ENCODE results near the gene CHST11.
"Not testable (repeated sequence)": the region's sequence is repeated elsewhere in the genome, so short reads cannot be mapped to it uniquely, and the experiment has no call there.

The CHST11 gene

GRCh38 chr12:104562763-104563162 lies 106.0 kb downstream of the CHST11 start:
- Histone ChIP-seq H3K4me3 (ENCODE audit: low read depth, low read length) (no peak overlapping the region), H3K4me1 (ENCODE audit: control insufficient read depth, insufficient read depth, low read length) (no peaks in the 10 kb centered on the region), H3K27ac (ENCODE audit: extremely low read depth, low read depth, low read length) (no peak overlapping the region), H3K36me3 (ENCODE audit: control insufficient read depth in 2 of 2, insufficient read depth in 1 of 2, low read length in 2 of 2) (no peaks in the 10 kb centered on the region), H3K9me3 (ENCODE audit: control insufficient read depth, insufficient read depth, low read depth, low read length) (no peaks in the 10 kb centered on the region)
- ChIA-PET POLR2A (no interaction called here), CTCF (interaction anchor here (0.6 to 0.7 kb wide), 2 partner anchors 19 to 31 kb away, joined by 4 read pairs; no protein-coding TSS in a partner anchor)
- no peak for TF ChIP-seq ZNF596 (tag by site-specific recombination; IDR thresholded peaks at IDR 0.05)
- TF ChIP-seq, protein P1, sequence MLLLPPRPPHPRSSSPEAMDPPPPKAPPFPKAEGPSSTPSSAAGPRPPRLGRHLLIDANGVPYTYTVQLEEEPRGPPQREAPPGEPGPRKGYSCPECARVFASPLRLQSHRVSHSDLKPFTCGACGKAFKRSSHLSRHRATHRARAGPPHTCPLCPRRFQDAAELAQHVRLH (tag by site-specific recombination; IDR thresholded peaks at IDR 0.05): peak; percentile 78
- TF ChIP-seq ZNF433 (tag by site-specific recombination; IDR thresholded peaks at IDR 0.05; ENCODE audit: low read depth): no peak

GRCh38 chr12:104564662-104565061 lies 107.9 kb downstream of the CHST11 start:
- H3K4me1 ChIP-seq (ENCODE audit: control insufficient read depth, insufficient read depth, low read length); H3K27ac ChIP-seq (ENCODE audit: extremely low read depth, low read depth, low read length); H3K4me3 ChIP-seq (ENCODE audit: low read depth, low read length); H3K36me3 ChIP-seq (ENCODE audit: control insufficient read depth in 2 of 2, insufficient read depth in 1 of 2, low read length in 2 of 2); H3K9me3 ChIP-seq (ENCODE audit: control insufficient read depth, insufficient read depth, low read depth, low read length); CTCF ChIA-PET: not testable (repeated sequence)
- POLR2A ChIA-PET: interaction anchor here (0.6 kb wide), 1 partner anchor 31 kb away, joined by 3 read pairs; no protein-coding TSS in a partner anchor
- TF ChIP-seq SETDB1 (IDR thresholded peaks at IDR 0.05; ENCODE audit: insufficient read length, low read length): peak; percentile 36

DNA sequence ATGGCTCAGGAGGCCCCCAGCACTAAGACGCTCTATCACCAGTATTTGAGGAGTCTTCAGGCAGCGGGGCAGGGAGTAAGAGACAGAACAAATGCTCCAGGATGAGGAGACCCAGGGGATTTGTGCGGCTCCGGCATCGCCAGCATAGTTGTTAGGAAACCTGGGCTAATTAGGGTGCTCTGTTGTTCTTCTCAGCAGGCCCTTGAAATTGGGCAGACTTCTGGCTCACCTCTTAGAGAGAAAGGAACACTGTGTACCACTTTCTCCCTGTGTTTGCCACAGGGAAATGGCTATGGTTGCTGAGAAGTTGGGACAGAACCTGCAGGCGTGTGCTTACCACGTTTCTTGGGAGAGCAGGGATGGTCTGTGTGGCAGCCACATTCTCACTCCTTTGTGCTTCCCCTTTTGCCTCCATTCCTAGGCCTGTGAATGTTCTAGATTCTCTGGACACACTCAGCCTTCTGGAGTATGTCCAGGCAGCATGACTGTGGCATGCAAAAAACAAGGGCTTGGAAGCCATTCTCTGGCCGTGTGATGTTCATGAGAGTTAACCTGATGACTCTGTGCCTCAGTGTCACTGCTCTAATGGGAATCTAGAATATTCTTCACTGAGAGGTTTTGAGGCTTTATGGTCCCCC lies 109.0 kb downstream of the CHST11 start:
- H3K27ac ChIP-seq (ENCODE audit: extremely low read depth, low read depth, low read length): no peak overlapping the region
- TF ChIP-seq GFI1B (tag by site-specific recombination; IDR thresholded peaks at IDR 0.05) (no peak), ZBTB1 (tag by site-specific recombination; IDR thresholded peaks at IDR 0.05) (no peak), ZNF211 (tag by site-specific recombination; IDR thresholded peaks at IDR 0.05; ENCODE audit: low read depth) (no peak), ZNF626 (tag by site-specific recombination; IDR thresholded peaks at IDR 0.05) (no peak), ZNF785 (tag by site-specific recombination; IDR thresholded peaks at IDR 0.05) (no peak), ZNF549 (tag by site-specific recombination; IDR thresholded peaks at IDR 0.05) (no peak), ZNF692 (tag by site-specific recombination; IDR thresholded peaks at IDR 0.05) (no peak), ZNF624 (tag by site-specific recombination; IDR thresholded peaks at IDR 0.05) (no peak), ZNF768 (tag by site-specific recombination; IDR thresholded peaks at IDR 0.05) (no peak), ZNF571 (tag by site-specific recombination; IDR thresholded peaks at IDR 0.05) (no peak)
- no peak overlapping the region for H3K4me3 ChIP-seq (ENCODE audit: low read depth, low read length)
- ChIA-PET POLR2A (no interaction called here), CTCF (no interaction called here)
- no peaks in the 10 kb centered on the region for H3K4me1 ChIP-seq (ENCODE audit: control insufficient read depth, insufficient read depth, low read length)
- no peaks in the 10 kb centered on the region for H3K36me3 ChIP-seq (ENCODE audit: control insufficient read depth in 2 of 2, insufficient read depth in 1 of 2, low read length in 2 of 2)
- no peaks in the 10 kb centered on the region for H3K9me3 ChIP-seq (ENCODE audit: control insufficient read depth, insufficient read depth, low read depth, low read length)

DNA sequence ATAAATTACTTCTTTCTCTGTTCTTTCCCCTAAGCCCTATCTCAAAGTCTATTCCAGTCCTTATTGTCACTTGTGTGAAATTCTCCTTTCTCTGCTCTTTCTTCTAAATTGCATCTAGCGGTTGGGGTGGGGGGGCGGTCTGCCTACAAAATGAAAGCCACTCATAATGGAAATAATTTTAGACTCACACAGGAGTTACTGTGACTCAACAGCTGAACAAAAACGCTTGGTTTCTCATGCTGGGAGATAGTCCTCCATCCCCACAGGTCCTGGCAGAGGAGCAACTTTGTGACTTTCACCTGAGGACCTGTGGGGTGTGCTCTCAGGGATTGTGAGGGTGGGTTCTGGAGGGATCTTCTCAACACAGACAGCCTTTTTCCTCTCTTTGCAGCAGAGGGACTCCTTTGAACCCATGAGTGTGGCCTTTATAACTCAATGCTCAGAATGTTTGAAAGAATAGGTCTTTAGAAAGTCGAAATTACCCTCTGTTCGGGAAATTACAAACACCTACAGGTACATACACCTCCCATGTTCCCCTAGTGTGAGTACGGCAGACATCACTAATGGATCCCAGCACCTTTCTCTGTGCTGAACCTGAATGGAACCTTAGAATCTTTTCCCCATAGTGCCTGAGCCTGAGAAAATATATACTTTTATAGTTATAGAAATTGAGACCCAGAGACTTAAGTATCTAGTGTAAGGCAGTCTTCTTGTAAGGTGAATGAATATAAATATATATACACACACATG lies 109.7 kb downstream of the CHST11 start:
- H3K4me3 ChIP-seq (ENCODE audit: low read depth, low read length): no peak overlapping the region
- no peaks in the 10 kb centered on the region for H3K9me3 ChIP-seq (ENCODE audit: control insufficient read depth, insufficient read depth, low read depth, low read length)
- no peaks in the 10 kb centered on the region for H3K4me1 ChIP-seq (ENCODE audit: control insufficient read depth, insufficient read depth, low read length)
- ChIA-PET POLR2A (no interaction called here), CTCF (no interaction called here)
- no peak overlapping the region for H3K27ac ChIP-seq (ENCODE audit: extremely low read depth, low read depth, low read length)
- no peaks in the 10 kb centered on the region for H3K36me3 ChIP-seq (ENCODE audit: control insufficient read depth in 2 of 2, insufficient read depth in 1 of 2, low read length in 2 of 2)
- TF ChIP-seq ZNF16 (tag by site-specific recombination; IDR thresholded peaks at IDR 0.05; ENCODE audit: low read depth) (no peak), ZBTB17 (tag by site-specific recombination; IDR thresholded peaks at IDR 0.05) (0 out of 2 replicates have a peak, but pooled peaks have one; percentile 17)

Data from HEK293 (cell line).